SHP77 (cell line): Measurements from ENCODE around the gene COG7.
A peak's percentile ranks its signal among the peaks of the same experiment; 100 is the strongest.
"Not testable (repeated sequence)": the region's sequence is repeated elsewhere in the genome, so short reads cannot be mapped to it uniquely, and the experiment has no call there.

Experiments used
- DNase-seq, 2 experiments: peaks; one replicate each; lab custom pipeline; 2025; lab: John Stamatoyannopoulos, UW

Gene COG7

DNA sequence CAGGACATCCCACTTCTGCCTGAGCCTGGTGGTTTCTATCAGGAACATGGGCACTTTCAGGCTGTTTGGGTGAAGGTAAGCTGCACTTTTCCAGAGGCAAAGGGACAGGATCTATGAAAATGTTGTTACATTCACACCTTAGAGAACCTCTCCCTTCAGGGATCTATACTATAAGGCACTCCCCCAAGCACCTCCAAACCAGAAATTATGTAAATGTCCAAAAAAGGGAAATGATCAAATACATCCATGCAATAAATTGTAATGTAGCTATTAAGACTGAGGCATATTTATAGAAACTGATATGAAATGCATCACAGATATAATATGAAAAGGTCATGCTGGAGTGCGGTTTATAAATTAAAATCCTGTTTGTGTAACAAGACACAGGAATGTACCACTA is 23.3 kb upstream of the COG7 start:
- DNase-seq, result no peak

- DNase-seq, result peak in 1 of 2 experiments; percentile 8
Observed at GRCh38 chr16:23469814-23470213, 16.8 kb upstream of the COG7 start.

DNA sequence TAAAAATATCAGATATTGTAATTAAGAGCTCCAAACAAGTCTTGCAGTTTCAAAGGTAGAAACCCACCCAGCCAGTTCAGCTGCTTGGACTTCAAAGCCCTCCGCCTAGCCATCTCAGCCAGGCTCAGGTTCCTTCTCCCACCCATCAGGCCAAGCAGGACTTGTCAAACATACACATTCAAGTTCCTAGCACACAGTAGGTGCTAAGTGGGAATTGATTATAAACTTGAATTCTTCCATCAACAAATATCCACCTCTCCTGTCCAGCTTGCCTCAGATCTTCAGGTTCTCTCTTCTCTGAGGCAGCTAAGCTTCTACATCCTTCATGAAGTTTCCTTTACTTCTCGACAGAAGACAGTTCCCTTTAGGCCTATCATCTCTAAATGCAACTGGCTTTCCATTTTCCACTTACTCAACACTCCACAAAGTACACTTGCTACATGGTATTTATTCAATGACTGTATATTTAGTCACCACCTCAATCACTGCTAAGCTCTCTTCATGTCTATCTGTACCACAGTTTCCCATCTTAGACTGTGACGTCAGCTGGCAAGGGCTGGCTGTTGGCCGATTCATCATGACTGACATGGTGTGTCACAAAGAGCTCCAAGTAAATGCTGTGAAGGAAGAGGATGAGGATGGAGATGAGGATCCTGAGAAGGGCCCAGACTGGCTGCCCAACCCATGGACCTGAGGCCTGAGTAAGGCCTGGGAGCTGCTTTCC is 13.3 kb upstream of the COG7 start:
- no peak for DNase-seq

DNA sequence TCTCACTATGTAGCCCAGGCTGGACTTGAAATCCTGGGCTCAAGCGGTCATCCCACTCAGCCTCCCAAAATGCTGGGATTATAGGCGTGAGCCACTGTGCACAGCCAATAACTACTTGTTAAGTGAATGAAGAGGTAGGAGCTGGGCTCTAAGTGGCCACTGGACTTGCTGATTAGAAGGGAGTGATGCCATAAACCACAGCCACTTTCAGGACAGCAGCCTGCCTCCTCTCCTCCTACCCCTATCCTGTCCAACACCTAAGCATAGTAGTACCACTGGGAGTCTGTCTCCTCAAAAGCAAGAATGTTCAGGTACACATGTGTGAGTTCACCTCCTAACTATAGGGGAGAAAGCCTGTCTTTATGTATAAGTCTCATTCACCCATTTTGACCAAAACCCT is 12.2 kb upstream of the COG7 start:
- no peak for DNase-seq

- DNase-seq, result no peak
Observed at GRCh38 chr16:23464196-23464595, 11.2 kb upstream of the COG7 start.

DNA sequence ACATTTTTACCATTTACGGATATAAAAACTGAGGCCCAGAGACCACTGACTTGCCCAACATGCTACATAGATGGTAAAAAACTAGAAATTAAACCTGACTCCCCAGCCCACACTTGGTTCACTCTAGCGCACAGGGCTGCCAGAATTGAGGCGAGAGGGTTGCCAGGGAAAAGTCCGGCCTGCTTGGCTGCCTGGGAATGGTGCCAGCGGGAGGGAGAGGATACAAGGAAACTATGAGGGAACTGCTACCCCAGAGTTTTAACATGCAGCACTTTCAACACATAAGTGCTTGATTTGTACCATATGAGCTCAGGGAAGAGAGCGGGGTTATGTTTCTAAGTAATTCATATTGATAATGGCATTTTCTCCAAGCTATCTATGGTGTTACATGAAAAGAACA is 10.0 kb upstream of the COG7 start:
- not testable (repeated sequence) for DNase-seq

DNA sequence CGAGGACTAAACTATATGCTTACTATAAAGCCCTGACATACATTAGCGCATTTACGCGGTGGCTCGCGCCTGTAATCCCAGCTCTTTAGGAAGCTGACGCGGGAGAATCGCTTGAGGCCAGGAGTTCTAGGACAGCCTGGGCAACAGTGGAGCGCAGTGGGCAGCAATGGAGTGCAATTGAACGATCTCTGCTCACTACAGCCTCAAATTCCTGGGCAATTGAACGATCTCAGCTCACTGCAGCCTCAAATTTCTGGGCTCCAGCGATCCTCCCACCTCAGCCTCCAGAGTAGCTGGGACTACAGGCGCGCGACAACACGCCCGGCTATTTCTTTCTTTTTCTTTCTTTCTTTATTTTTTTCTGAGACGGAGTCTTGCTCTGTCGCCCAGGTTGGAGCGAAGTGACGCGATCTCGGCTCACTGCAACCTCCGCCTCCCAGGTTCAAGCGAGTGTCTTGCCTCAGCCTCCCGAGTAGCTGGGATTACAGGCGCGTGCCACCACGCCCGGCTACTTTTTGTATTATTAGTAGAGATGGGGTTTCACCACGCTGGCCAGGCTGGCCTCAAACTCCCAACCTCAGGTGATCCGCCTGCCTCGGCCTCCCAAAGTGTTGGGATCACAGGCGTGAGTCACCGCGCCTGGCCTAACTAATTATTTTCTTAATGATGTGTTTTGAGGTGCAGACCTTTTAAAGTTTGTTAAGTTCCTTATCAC is 506 bp upstream of the COG7 start:
- no peak for DNase-seq

DNA sequence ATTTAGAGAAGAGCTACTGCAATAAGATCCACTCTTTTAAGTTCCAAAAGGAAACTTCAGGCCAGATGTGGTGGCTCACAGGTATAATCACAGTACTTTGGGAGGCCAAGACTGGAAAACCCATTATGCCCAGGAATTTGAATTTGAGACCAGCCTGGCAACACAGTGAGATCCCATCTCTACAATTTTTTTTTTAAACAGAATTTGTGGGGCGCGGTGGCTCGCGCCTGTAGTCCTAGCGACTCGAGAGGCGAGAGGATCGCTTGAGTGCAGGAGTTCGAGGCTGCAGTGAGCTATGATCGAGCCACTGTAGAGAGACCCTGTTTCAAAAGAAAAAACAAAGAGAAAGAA is 793 bp downstream of the COG7 start:
- no peak for DNase-seq

- DNase-seq, result no peak
Observed at GRCh38 chr16:23448392-23448791, 4.6 kb downstream of the COG7 start.

DNA sequence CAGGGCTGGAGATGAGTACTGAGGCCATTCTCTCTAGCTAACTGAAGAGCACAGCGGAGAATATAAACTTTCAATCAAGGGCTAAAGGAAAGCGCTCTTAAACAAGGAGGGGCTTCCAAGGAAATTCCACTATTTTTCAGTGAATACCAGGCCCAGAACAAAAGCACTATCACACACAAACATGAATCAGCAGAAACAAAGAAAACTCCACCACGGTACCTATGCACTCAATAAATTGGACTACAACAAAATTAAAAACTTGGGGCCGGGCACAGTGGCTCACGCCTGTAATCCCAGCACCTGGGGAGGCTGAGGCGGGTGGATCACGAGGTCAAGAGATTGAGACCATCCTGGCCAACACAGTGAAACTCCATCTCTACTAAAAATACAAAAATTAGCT is 15.4 kb downstream of the COG7 start:
- not testable (repeated sequence) for DNase-seq

- DNase-seq, result no peak
Observed at GRCh38 chr16:23436951-23437350, 16.0 kb downstream of the COG7 start.

DNA sequence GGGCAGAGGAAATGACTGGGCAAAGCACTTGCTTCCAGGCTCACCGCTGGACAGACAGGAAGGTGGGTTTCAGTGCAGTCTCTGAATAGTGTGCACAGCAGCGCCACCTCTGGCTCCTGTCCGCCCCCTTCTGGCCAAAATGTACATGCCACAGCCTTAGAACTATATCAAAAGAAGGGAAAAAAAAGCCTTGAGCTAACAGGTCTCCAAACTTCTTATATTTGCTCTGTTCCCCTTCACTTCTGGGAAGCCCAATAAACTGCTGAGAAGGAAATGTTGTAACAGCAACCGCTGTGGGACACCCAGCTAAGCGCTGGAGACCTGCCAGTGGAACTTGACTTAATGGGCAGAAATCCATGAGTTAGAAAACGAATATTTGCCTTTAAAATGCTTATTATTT is 17.5 kb downstream of the COG7 start:
- DNase-seq, result peak in 1 of 2 experiments; percentile 24

DNA sequence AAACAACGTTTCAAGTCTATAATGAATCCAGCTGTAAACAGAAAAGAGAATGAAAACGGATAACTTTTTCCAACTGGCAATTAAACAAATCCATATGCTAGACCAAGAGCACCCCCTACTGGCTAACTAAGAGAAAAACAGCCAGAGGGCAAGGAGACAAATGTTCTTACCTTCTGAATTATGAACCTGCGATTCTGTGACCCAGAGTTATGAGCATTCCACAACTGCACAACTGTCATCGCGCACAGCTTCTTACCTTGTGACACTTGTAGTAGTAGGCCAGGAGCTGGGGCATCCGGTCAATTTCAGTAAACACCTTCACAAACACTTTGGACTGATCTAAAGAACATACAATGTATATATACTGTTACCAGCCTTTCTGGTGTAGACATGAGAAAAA is 18.6 kb downstream of the COG7 start:
- peak in 1 of 2 experiments; percentile 10 for DNase-seq

- DNase-seq, result no peak
Observed at GRCh38 chr16:23433261-23433920, 19.6 kb downstream of the COG7 start.

DNA sequence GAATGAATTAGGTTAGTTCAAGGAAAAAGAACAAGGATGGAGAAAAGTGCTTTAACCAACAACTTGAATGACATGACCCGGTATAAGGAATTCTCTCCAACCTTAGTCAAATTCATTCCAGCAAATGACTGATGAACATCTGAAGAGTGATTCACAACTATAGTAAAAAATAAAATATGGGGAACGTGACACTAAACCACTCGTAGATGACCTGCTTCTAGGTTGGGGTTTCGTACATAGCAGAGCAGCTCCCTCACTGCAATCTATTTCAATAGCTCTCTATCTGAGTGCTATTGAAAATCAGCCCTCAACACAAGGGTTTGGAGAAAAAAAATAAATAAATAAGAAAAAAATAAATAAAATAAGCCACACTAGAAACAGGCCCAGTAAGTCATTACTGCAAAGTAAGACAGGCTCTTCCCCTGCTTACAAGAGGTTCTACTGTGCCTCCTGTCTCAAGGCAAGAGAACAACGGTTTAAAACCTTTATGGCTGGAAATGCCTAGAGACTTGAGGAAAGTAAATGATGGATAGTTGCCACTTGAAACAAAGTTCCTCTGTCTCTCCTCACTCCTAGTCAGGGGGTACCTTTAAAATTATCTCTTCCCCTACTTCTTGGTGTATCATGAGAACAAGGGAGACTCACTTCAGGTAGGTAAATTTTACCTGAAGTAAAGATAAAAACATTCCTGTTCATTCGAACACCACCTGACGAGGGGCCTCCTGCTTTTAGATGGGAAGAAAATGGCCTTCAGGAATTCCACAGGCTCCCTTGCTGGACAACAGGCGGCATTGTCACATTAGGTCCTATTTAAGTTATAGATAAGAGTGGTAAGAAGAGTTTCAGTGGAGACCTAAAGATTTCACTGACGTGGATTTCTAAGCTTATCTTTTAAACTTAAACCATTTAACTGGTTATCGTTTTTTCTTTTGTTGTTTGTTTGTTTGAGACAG is 20.5 kb downstream of the COG7 start:
- DNase-seq, result no peak

GRCh38 chr16:23428351-23428750 is 24.6 kb downstream of the COG7 start:
- DNase-seq, result no peak

DNA sequence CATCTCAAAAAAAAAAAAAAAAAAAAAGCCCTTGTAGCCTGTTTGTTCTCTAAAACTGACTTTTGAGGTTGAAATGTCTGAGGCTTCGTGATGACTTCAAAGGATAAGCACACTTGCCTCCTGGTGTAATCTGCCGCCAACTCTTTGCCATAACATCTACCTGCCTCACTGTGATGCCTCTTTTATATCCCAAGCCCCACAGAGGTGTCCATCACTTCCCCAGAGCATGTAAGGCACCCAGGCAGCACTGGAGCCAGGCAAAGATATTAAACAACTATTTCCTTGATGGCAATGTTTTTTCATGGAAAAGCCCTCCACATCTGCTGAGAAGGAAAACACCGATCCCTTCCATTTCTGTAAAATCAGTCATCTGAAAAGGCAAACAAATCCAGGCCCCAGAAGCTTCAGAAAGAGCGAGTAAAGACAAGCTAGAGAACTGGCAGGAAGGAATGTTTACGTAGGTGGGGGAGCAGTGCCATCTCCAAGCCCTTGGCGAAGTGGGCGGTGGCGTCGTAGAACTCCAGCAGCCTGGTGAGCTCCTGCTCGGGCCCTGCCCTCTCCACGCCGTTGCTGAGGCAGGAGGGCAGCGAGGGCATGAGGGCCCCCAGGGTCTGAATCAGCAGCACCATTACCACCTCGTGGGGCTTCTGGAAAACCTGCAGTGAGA is 28.6 kb downstream of the COG7 start:
- DNase-seq, result no peak

DNA sequence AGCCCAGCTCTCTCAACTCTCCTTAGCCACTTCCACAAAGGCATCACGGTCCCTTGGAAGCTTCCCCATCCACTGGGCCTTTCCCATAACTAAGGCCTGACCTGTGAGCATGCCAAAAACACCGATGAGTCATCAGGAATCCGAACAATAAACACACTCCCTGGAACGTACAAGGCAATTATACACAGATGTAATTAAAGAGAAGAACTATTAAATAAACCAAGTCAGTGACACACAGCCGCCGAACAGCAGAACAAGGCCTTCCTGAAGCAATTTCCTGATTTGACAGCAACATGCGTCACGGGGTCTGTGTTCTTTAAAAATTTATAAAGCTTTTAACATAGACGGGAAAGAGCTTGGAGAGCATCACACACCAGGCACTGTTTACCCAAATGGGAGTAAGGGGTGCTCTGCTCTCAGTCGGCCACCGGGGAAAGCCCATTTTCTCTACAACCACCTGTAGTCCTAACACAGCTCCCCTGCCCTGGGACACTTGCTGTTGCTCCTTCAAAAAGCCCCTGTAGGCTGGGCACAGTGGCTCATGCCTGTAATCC is 29.4 kb downstream of the COG7 start:
- no peak for DNase-seq

- no peak for DNase-seq
Observed at GRCh38 chr16:23420011-23420410, 33.0 kb downstream of the COG7 start.

- DNase-seq, result no peak
Observed at GRCh38 chr16:23416816-23417215, 36.2 kb downstream of the COG7 start.

- DNase-seq, result no peak
Observed at GRCh38 chr16:23414731-23415130, 38.3 kb downstream of the COG7 start.
